Bronchial epithelial cell (primary cell): Measurements from ENCODE around the gene ARID1A. TPM values are rescaled to one million over a fixed set of nuclear protein-coding genes. Genes with fewer than 3 reads are reported as not detected.

Experiments
- DNase-seq: peaks from one replicate; pipeline ENCODE4 v3.0.0-alpha.2; 2010; ENCODE audit warnings: low read depth
- FAIRE-seq: peaks from 2 replicates; lab custom pipeline; 2011; peaks lifted over from hg19 to GRCh38; lab: Jason Lieb, UNC
- H3K27me3 ChIP-seq: 2 replicates; pipeline ENCODE4 v1.5.1; 2011; ENCODE audit warnings: low read length; ENCODE audit not compliant: control insufficient read depth, insufficient read depth
- H3K36me3 ChIP-seq: 2 replicates; pipeline ENCODE4 v1.5.1; 2011; ENCODE audit warnings: low read length; ENCODE audit not compliant: control insufficient read depth, insufficient read depth
- H3K4me3 ChIP-seq: 2 replicates; pipeline ENCODE4 v1.5.1; 2011; ENCODE audit warnings: mild to moderate bottlenecking, low read depth, low read length, control low read depth
- CTCF ChIP-seq: IDR thresholded peaks from 2 replicates; pipeline ENCODE4 v1.5.1; 2011; ENCODE audit warnings: mild to moderate bottlenecking, moderate library complexity, low read length, control low read depth, inconsistent platforms; ENCODE audit not compliant: insufficient read depth, severe bottlenecking
- total RNA-seq: library from RNA; depleted of rRNA; stranded (reverse); fragments of >200 nt; gene quantifications from 2 replicates; pipeline ENCODE4 v1.2.1, GENCODE V29; 2014

Gene ARID1A
- total RNA-seq, 1 donor from 2014 or later: 8.7 TPM

- H3K27me3 ChIP-seq: no peaks in the 10 kb centered on the region
- FAIRE-seq: peak; percentile 47
- no peaks in the 10 kb centered on the region for H3K36me3 ChIP-seq
- H3K4me3 ChIP-seq: peak overlapping the region; percentile 47
- DNase-seq: peak; percentile 89
- TF ChIP-seq CTCF: peak; percentile 25
Observed at GRCh38 chr1:26692211-26692792, 3.5 kb upstream of the ARID1A start.

GRCh38 chr1:26692793-26693490, 2.9 kb upstream of the ARID1A start:
- FAIRE-seq (peak; percentile 28), DNase-seq (peak; percentile 94)
- no peak for TF ChIP-seq CTCF
- Histone ChIP-seq H3K27me3 (no peaks in the 10 kb centered on the region), H3K36me3 (no peaks in the 10 kb centered on the region), H3K4me3 (peak overlapping the region; percentile 47)

GRCh38 chr1:26693599-26694572, 1.9 kb upstream of the ARID1A start:
- no peak overlapping the region for H3K4me3 ChIP-seq
- FAIRE-seq (no peak), DNase-seq (no peak)
- TF ChIP-seq CTCF: no peak
- no peaks in the 10 kb centered on the region for H3K27me3 ChIP-seq
- H3K36me3 ChIP-seq: no peaks in the 10 kb centered on the region

- Histone ChIP-seq H3K36me3 (no peaks in the 10 kb centered on the region), H3K4me3 (peak overlapping the region; percentile 68), H3K27me3 (no peaks in the 10 kb centered on the region)
- no peak for FAIRE-seq
- TF ChIP-seq CTCF: no peak
- no peak for DNase-seq
Observed at GRCh38 chr1:26694638-26695355, 1.0 kb upstream of the ARID1A start.

- TF ChIP-seq CTCF: no peak
- peak overlapping the region; percentile 68 for H3K4me3 ChIP-seq
- DNase-seq: no peak
- H3K36me3 ChIP-seq: no peaks in the 10 kb centered on the region
- no peaks in the 10 kb centered on the region for H3K27me3 ChIP-seq
- FAIRE-seq: no peak
Observed at GRCh38 chr1:26696119-26696653, 371 bp downstream of the ARID1A start.
